ENCODE results near the gene CELSR1.

The CELSR1 gene

DNA sequence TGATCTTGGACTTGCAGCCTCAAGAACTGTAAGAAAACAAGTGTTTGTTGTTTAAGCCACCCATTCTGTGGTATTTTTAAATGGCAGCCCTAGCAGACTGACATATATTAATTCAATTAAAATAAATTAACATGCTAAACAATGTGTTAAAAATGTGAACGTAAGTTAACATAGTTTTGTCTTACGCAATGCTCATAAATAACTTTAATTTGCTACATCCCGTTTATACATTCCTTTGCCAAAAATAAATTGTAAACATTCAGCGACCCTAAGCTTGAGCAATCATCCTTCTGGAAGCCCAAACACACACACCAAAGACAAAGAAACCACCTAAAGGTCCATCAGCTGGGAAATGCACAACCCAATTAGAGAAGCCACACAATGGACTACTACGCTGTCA is 70.4 kb downstream of the CELSR1 start:
- in situ Hi-C loops (cut with HindIII; ENCODE audit: low sequenced_read_pairs) = no loop called here
- no peak overlapping the region for H3K4me3 ChIP-seq (ENCODE audit: low read depth, low read length)
- no peak for DNase-seq (ENCODE audit: low read depth)
- TF ChIP-seq, protein P1, sequence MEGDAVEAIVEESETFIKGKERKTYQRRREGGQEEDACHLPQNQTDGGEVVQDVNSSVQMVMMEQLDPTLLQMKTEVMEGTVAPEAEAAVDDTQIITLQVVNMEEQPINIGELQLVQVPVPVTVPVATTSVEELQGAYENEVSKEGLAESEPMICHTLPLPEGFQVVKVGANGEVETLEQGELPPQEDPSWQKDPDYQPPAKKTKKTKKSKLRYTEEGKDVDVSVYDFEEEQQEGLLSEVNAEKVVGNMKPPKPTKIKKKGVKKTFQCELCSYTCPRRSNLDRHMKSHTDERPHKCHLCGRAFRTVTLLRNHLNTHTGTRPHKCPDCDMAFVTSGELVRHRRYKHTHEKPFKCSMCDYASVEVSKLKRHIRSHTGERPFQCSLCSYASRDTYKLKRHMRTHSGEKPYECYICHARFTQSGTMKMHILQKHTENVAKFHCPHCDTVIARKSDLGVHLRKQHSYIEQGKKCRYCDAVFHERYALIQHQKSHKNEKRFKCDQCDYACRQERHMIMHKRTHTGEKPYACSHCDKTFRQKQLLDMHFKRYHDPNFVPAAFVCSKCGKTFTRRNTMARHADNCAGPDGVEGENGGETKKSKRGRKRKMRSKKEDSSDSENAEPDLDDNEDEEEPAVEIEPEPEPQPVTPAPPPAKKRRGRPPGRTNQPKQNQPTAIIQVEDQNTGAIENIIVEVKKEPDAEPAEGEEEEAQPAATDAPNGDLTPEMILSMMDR (IDR thresholded peaks at IDR 0.05; ENCODE audit: low read depth, low read length, missing control alignments) = no peak

DNA sequence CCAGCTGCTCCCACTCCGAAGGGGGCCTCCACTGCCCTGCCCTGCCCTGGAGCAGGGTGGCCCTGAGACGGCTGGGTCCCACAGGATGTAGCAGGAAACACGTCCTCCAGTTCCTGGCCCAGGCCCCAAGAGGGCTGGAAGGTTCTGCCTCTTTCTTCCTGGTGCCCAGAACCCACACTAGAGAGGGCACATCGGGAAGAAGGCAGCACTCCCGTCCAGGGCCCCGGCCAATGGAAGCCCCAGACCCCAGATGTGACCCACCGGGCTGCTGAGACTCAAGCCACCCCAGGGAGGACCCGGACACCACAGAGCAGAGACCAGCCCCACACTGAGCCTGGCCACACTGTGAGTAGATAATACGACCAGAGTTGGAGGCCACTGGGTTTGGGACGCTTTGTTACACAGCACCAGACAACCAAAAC is 71.2 kb downstream of the CELSR1 start:
- TF ChIP-seq, protein P1 (IDR thresholded peaks at IDR 0.05; ENCODE audit: low read depth, low read length, missing control alignments) = no peak
- DNase-seq (ENCODE audit: low read depth) = no peak
- H3K4me3 ChIP-seq (ENCODE audit: low read depth, low read length) = no peak overlapping the region
- in situ Hi-C loops (cut with HindIII; ENCODE audit: low sequenced_read_pairs) = no loop called here

DNA sequence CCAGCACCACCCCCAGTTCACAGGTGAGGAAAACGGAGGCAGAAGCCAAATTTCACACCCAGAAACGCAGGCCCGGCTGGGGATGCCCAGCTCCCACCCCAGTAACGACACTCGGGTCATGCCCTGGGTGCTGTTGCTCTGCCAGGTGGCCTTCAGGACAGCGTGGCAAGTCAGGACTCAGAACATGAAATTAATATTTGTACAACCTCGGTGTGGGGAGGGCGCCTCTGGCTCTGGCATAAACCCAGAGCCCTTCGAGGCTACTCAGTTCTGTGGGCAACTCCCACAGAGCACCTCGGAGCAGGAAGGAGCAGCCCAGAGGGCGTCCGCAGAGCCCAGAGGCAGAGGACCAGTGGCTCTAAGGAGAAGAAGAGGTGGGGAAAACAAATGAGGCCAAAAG is 71.6 kb downstream of the CELSR1 start:
- H3K4me3 ChIP-seq (ENCODE audit: low read depth, low read length) = no peak overlapping the region
- no peak for DNase-seq (ENCODE audit: low read depth)
- in situ Hi-C loops (cut with HindIII; ENCODE audit: low sequenced_read_pairs) = no loop called here
- TF ChIP-seq, protein P1 (IDR thresholded peaks at IDR 0.05; ENCODE audit: low read depth, low read length, missing control alignments) = no peak

DNA sequence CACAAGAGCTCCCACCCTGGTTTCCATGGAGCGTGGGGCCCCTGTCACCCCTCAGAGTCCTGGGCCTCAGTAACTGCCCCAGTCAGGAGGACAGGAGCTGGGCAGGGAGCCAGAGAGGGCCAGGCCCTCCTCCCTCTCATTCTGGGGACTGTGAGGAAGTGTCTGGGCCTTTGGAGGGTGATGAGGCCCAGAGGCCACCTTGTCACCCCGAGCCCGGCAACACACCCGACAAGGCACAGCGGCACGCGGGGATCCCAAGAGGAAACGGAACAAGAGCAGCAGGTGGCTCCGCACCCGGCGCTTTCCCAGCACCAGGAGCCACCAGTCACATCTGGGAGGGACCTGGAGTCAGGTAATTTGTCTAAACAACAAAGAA is 72.1 kb downstream of the CELSR1 start:
- H3K4me3 ChIP-seq (ENCODE audit: low read depth, low read length) = no peak overlapping the region
- no peak for DNase-seq (ENCODE audit: low read depth)
- TF ChIP-seq, protein P1 (IDR thresholded peaks at IDR 0.05; ENCODE audit: low read depth, low read length, missing control alignments) = no peak
- in situ Hi-C loops (cut with HindIII; ENCODE audit: low sequenced_read_pairs) = no loop called here

DNA sequence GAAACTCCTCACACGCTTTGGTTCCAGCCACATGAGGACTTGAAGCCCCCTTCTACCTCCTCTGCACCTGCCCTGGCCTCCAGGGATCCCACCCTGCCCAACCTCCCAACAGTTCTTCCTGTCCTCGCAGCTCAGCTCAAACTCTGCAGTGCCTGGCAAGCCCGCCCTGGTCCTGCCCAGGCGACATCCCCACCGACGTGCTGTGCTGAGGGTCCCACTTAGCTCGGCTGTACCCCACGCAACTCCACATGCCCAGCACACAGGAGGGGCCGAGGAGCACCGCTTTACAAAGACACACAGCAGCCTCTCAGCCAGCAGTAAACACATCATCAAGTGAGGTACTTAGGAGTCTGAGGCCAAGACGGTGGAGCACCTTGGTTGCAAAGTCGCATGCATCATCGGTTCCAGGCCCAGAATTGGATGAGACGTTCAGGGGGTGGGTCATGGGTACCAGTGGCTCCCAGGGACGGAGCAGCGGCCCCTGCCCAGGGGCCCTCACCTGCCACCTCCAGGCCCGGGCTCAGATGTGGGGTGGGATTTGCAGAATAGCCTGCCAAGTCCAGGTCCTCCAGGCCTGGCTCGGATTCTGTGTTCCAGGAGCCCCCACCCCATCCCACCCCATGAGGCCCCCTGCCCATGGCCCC is 72.6 kb downstream of the CELSR1 start:
- no peak for DNase-seq (ENCODE audit: low read depth)
- in situ Hi-C loops (cut with HindIII; ENCODE audit: low sequenced_read_pairs) = no loop called here
- no peak overlapping the region for H3K4me3 ChIP-seq (ENCODE audit: low read depth, low read length)
- TF ChIP-seq, protein P1 (IDR thresholded peaks at IDR 0.05; ENCODE audit: low read depth, low read length, missing control alignments) = no peak

DNA sequence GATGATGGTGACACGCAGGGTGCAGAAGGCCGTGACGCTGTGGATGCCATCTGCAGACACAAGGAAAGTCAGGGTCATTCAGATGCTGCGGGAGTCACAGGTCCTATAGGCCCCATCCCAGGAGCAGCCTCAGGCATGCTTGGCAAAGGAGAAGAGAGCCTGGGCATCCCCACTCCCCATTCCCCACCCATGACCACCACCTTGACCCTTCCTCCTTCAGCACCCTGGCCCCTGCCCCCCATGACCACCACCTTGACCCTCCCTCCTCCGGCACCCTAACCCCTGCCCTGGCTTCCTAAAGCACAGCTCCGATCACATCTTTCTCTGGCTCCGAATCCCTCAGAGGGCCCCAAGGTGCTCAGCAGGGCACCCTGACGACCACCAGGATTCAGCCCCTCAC is 73.1 kb downstream of the CELSR1 start:
- no peak for DNase-seq (ENCODE audit: low read depth)
- TF ChIP-seq, protein P1 (IDR thresholded peaks at IDR 0.05; ENCODE audit: low read depth, low read length, missing control alignments) = no peak
- H3K4me3 ChIP-seq (ENCODE audit: low read depth, low read length) = no peak overlapping the region
- in situ Hi-C loops (cut with HindIII; ENCODE audit: low sequenced_read_pairs) = no loop called here
